ENCODE results near the gene XPR1. TPM values are rescaled to one million over a fixed set of nuclear protein-coding genes. Genes with fewer than 3 reads are reported as not detected.
A peak's percentile ranks its signal among the peaks of the same experiment; 100 is the strongest.

The XPR1 gene
- total and polyA plus RNA-seq, 10 of the 15 experiments (the other 5 are each of a cell fraction or from before 2014, with no cell fraction given): 1.1 to 33.9 (median 11.3) TPM

- WGBS (ENCODE audit: insufficient coverage, insufficient replicate concordance, low lambda C conversion rate, missing lambda C conversion rate): 32% methylated on average over 9 of the region's 9 CpGs
- no peak for FAIRE-seq
- Histone ChIP-seq H3K27ac (ENCODE audit: control insufficient read depth, insufficient read depth) (no peak overlapping the region), H3K36me3 (ENCODE audit: control insufficient read depth in 2 of 2, insufficient read depth in 2 of 2, low read length in 1 of 2) (no peaks in the 10 kb centered on the region), H3K4me3 (no peak overlapping the region), H3K9me3 (replicated peaks; ENCODE audit: control insufficient read depth, insufficient read depth, low read length) (no peaks in the 10 kb centered on the region), H3K9ac (ENCODE audit: control insufficient read depth, insufficient read depth, low read length) (no peak overlapping the region), H3K4me2 (ENCODE audit: control insufficient read depth, insufficient read depth) (no peak overlapping the region), H3K79me2 (ENCODE audit: control insufficient read depth, insufficient read depth, low read length) (no peaks in the 10 kb centered on the region), H4K20me1 (ENCODE audit: control insufficient read depth, insufficient read depth) (no peaks in the 10 kb centered on the region), H3K4me1 (ENCODE audit: control insufficient read depth, insufficient read depth, low read length) (no peaks in the 10 kb centered on the region), H2AFZ (ENCODE audit: control insufficient read depth, low read depth, low read length) (peak overlapping the region; percentile 11; the same call in 1 of the 2 replicates), H3K27me3 (replicated peaks in 1 of 2; ENCODE audit: control insufficient read depth in 2 of 2, insufficient read depth in 2 of 2, low read length in 1 of 2) (no peaks in the 10 kb centered on the region)
- peak; percentile 59 for ATAC-seq
- no peak for DNase-seq (ENCODE audit: low read depth, low spot score)
- POLR2A ChIA-PET: interaction anchor here (1.6 kb wide), 1 partner anchor 10 kb away, joined by 3 read pairs; no protein-coding TSS in a partner anchor
- RAD21 ChIA-PET (ENCODE audit: unreplicated experiment): interaction anchor here (0.8 kb wide), 1 partner anchor 20 kb away, joined by 3 read pairs; the partner anchor contains the start of gene XPR1
- SMC1A ChIA-PET (ENCODE audit: uncharacterized antibody, unreplicated experiment): interaction anchor here (0.6 to 1.5 kb wide), 5 partner anchors 24 to 702 kb away, joined by 3 to 6 read pairs (median 3); no protein-coding TSS in a partner anchor
- intact Hi-C loops (cut with micrococcal nuclease; ENCODE audit: unreplicated experiment): no loop called here
- TF ChIP-seq MXI1 (IDR thresholded peaks at IDR 0.05; ENCODE audit: low read depth, low read length) (no peak), SPI1 (IDR thresholded peaks at IDR 0.05; ENCODE audit: borderline replicate concordance, insufficient read depth, low read depth, low read length) (peak; percentile 76)
- BruUV-seq (replicated peaks): no TSS peak
- CTCF ChIA-PET: interaction anchor here (0.6 to 1.6 kb wide), 3 partner anchors 15 to 251 kb away, joined by 3 to 4 read pairs (median 3); no protein-coding TSS in a partner anchor
- in situ Hi-C loops (cut with MboI): no loop called here
These were observed 20.5 kb upstream of the XPR1 start for GRCh38 chr1:180611016-180611930.

GRCh38 chr1:180612632-180613031, 19.2 kb upstream of the XPR1 start:
- TF ChIP-seq ZNF24 (IDR thresholded peaks at IDR 0.05): no peak
- TF ChIP-seq ATF7 (IDR thresholded peaks at IDR 0.05; ENCODE audit: low read depth): no peak
- no peak for TF ChIP-seq RB1 (IDR thresholded peaks at IDR 0.05; ENCODE audit: borderline replicate concordance)
- Histone ChIP-seq H3K79me2 (ENCODE audit: control insufficient read depth, insufficient read depth, low read length) (no peaks in the 10 kb centered on the region), H3K9me3 (replicated peaks; ENCODE audit: control insufficient read depth, insufficient read depth, low read length) (no peaks in the 10 kb centered on the region), H3K4me1 (ENCODE audit: control insufficient read depth, insufficient read depth, low read length) (no peaks in the 10 kb centered on the region), H3K9ac (ENCODE audit: control insufficient read depth, insufficient read depth, low read length) (no peak overlapping the region), H3K4me2 (ENCODE audit: control insufficient read depth, insufficient read depth) (no peak overlapping the region), H3K4me3 (no peak overlapping the region), H3K27ac (ENCODE audit: control insufficient read depth, insufficient read depth) (no peak overlapping the region), H4K20me1 (ENCODE audit: control insufficient read depth, insufficient read depth) (no peaks in the 10 kb centered on the region), H2AFZ (ENCODE audit: control insufficient read depth, low read depth, low read length) (no peak overlapping the region), H3K27me3 (replicated peaks in 1 of 2; ENCODE audit: control insufficient read depth in 2 of 2, insufficient read depth in 2 of 2, low read length in 1 of 2) (no peaks in the 10 kb centered on the region), H3K36me3 (ENCODE audit: control insufficient read depth in 2 of 2, insufficient read depth in 2 of 2, low read length in 1 of 2) (no peaks in the 10 kb centered on the region)
- FAIRE-seq: no peak
- ChIA-PET POLR2A (no interaction called here), RAD21 (ENCODE audit: unreplicated experiment) (no interaction called here), CTCF (interaction anchor here (0.9 kb wide), 1 partner anchor 249 kb away, joined by 3 read pairs; no protein-coding TSS in a partner anchor), SMC1A (ENCODE audit: uncharacterized antibody, unreplicated experiment) (no interaction called here)
- intact Hi-C loops (cut with micrococcal nuclease; ENCODE audit: unreplicated experiment) (no loop called here), in situ Hi-C loops (cut with MboI) (no loop called here)
- no peak for DNase-seq (ENCODE audit: low read depth, low spot score)
- no TSS peak for BruUV-seq (replicated peaks)
- WGBS (ENCODE audit: insufficient coverage, insufficient replicate concordance, low lambda C conversion rate, missing lambda C conversion rate): 92% methylated on average over 1 of the region's 1 CpG
- ATAC-seq: no peak
